Natural killer cell (primary cell): ENCODE data around the gene ITGB5. TPM values are rescaled to one million over a fixed set of nuclear protein-coding genes. Genes with fewer than 3 reads are reported as not detected.
A peak's percentile ranks its signal among the peaks of the same experiment; 100 is the strongest.

ENCODE experiments used
- ATAC-seq, 3 donors: fragments of 150-1000 bp in 2 of 3; fragments of 200-7000 bp in 1 of 3; cut with Tn5 transposase; 1 replicate in 1 of 3; 2 replicates in 2 of 3; pipeline ENCODE4 v1.10.0; 2021; ENCODE audit warnings: mild to moderate bottlenecking in 2 of 3, moderate library complexity in 2 of 3
- DNase-seq, 2 donors: peaks; one replicate each; pipeline versions ENCODE4 v3.0.0 to v3.0.0-alpha.2; 2013 to 2021; ENCODE audit warnings: mixed read lengths in 1 of 2
- H3K27ac ChIP-seq: one replicate; pipeline ENCODE4 v1.5.1; 2013; ENCODE audit warnings: mild to moderate bottlenecking, low read length
- H3K27me3 ChIP-seq: one replicate; pipeline ENCODE4 v1.6.1; 2013; ENCODE audit warnings: low read length; ENCODE audit not compliant: control insufficient read depth, insufficient read depth
- H3K36me3 ChIP-seq: one replicate; pipeline ENCODE4 v1.6.1; 2013; ENCODE audit warnings: low read length; ENCODE audit not compliant: control insufficient read depth, insufficient read depth
- H3K4me1 ChIP-seq: one replicate; pipeline ENCODE4 v1.6.1; 2013; ENCODE audit warnings: low read length; ENCODE audit not compliant: control insufficient read depth, insufficient read depth
- H3K4me3 ChIP-seq: one replicate; pipeline ENCODE4 v1.5.1; 2013; ENCODE audit warnings: low read length
- H3K9me3 ChIP-seq: one replicate; pipeline ENCODE4 v1.6.1; 2013; ENCODE audit warnings: low read length; ENCODE audit not compliant: control insufficient read depth, insufficient read depth
- H3K27ac Mint-ChIP-seq, 2 donors: one replicate each; pipeline ENCODE4 v1.8.0; 2022; ENCODE audit warnings: mild to moderate bottlenecking in 2 of 2, mixed read lengths in 2 of 2, moderate library complexity in 1 of 2
- H3K27me3 Mint-ChIP-seq, 2 donors: one replicate each; pipeline ENCODE4 v1.8.0; 2022; ENCODE audit warnings: low read depth in 2 of 2, mixed read lengths in 2 of 2
- H3K36me3 Mint-ChIP-seq: one replicate; pipeline ENCODE4 v1.8.0; 2022; ENCODE audit warnings: mixed read lengths
- H3K4me1 Mint-ChIP-seq, 2 donors: one replicate each; pipeline ENCODE4 v1.8.0; 2022; ENCODE audit warnings: mixed read lengths in 2 of 2
- H3K4me3 Mint-ChIP-seq: one replicate; pipeline ENCODE4 v1.8.0; 2022; ENCODE audit warnings: mild to moderate bottlenecking, moderate library complexity, mixed read lengths
- H3K9me3 Mint-ChIP-seq, 2 donors: one replicate each; pipeline ENCODE4 v1.8.0; 2022; ENCODE audit warnings: mixed read lengths in 2 of 2
- CTCF ChIP-seq: fragments of 200-600 bp; IDR thresholded peaks from one replicate; pipeline ENCODE4 v1.8.0; 2022; ENCODE audit warnings: antibody characterized with exemption
- WGBS: methylation state at CpG from one replicate; pipeline ENCODE4 v1.1.7; 2013; ENCODE audit warnings: missing lambda C conversion rate; ENCODE audit not compliant: insufficient coverage; 5-methylcytosine and 5-hydroxymethylcytosine counted together
- intact Hi-C: fragments of 100-400 bp; cut with micrococcal nuclease; formaldehyde crosslinking; loops from one replicate; pipeline ENCODE4 v1.14.2; 2022
- total RNA-seq, 4 donors: library from RNA; stranded (reverse); fragments of 120-200 nt in 1 of 4; gene quantifications; one replicate each; pipeline versions ENCODE4 v1.2.3 to v1.2.4, GENCODE V29; 2013 to 2022

ITGB5 gene
- total RNA-seq, 3 donors from 2014 or later (not counting 1 experiment from before 2014, with no cell fraction given), result 1.0 to 8.4 (median 5.4) TPM

GRCh38 chr3:124879337-124879680, 7.9 kb downstream of the ITGB5 start:
- Histone ChIP-seq H3K4me1 (no peaks in the 10 kb centered on the region), H3K4me3 (no peak overlapping the region), H3K27ac (no peak overlapping the region), H3K9me3 (no peaks in the 10 kb centered on the region), H3K27me3 (no peaks in the 10 kb centered on the region), H3K36me3 (no peaks in the 10 kb centered on the region)
- peaks cover 23 to 41% of the 10 kb centered on the region in 2 donors for H3K27me3 Mint-ChIP-seq
- H3K4me3 Mint-ChIP-seq, result no peak overlapping the region
- no peak for DNase-seq
- TF ChIP-seq CTCF, result no peak
- H3K4me1 Mint-ChIP-seq, result peaks cover 8 to 11% of the 10 kb centered on the region in 2 donors
- no peaks in the 10 kb centered on the region for H3K36me3 Mint-ChIP-seq
- no peaks in the 10 kb centered on the region for H3K9me3 Mint-ChIP-seq
- ATAC-seq, result no peak
- intact Hi-C loops, result no loop called here
- no peak overlapping the region for H3K27ac Mint-ChIP-seq

GRCh38 chr3:124878561-124879336, 8.4 kb downstream of the ITGB5 start:
- H3K4me3 ChIP-seq, result no peak overlapping the region
- ATAC-seq (peak in 2 of 3 donors; percentile 18 to 25), DNase-seq (no peak)
- H3K4me3 Mint-ChIP-seq, result no peak overlapping the region
- no peaks in the 10 kb centered on the region for H3K4me1 ChIP-seq
- H3K36me3 ChIP-seq, result no peaks in the 10 kb centered on the region
- no peak overlapping the region for H3K27ac ChIP-seq
- peaks cover 8 to 11% of the 10 kb centered on the region in 2 donors for H3K4me1 Mint-ChIP-seq
- peaks cover 19 to 36% of the 10 kb centered on the region in 2 donors for H3K27me3 Mint-ChIP-seq
- no peaks in the 10 kb centered on the region for H3K9me3 Mint-ChIP-seq
- peak overlapping the region in 1 of 2 donors; percentile 40 for H3K27ac Mint-ChIP-seq
- H3K9me3 ChIP-seq, result no peaks in the 10 kb centered on the region
- H3K36me3 Mint-ChIP-seq, result no peaks in the 10 kb centered on the region
- no peak for TF ChIP-seq CTCF
- 16% methylated on average over 6 of the region's 6 CpGs for WGBS
- intact Hi-C loops, result no loop called here
- H3K27me3 ChIP-seq, result no peaks in the 10 kb centered on the region

GRCh38 chr3:124877674-124878073, 9.5 kb downstream of the ITGB5 start:
- DNase-seq (no peak), ATAC-seq (no peak)
- H3K9me3 ChIP-seq, result no peaks in the 10 kb centered on the region
- intact Hi-C loops, result no loop called here
- Mint-ChIP-seq H3K27ac (no peak overlapping the region), H3K27me3 (peaks cover 17 to 36% of the 10 kb centered on the region in 2 donors), H3K9me3 (no peaks in the 10 kb centered on the region), H3K4me1 (peaks cover 8 to 11% of the 10 kb centered on the region in 2 donors), H3K36me3 (no peaks in the 10 kb centered on the region), H3K4me3 (no peak overlapping the region)
- TF ChIP-seq CTCF, result no peak
- 93% methylated on average over 3 of the region's 3 CpGs for WGBS
- no peaks in the 10 kb centered on the region for H3K4me1 ChIP-seq
- H3K27me3 ChIP-seq, result no peaks in the 10 kb centered on the region
- no peaks in the 10 kb centered on the region for H3K36me3 ChIP-seq
- H3K27ac ChIP-seq, result no peak overlapping the region
- H3K4me3 ChIP-seq, result no peak overlapping the region

GRCh38 chr3:124876401-124876878, 10.7 kb downstream of the ITGB5 start:
- H3K9me3 ChIP-seq, result no peaks in the 10 kb centered on the region
- H3K27ac Mint-ChIP-seq, result no peak overlapping the region
- H3K4me3 ChIP-seq, result no peak overlapping the region
- ATAC-seq (peak in 1 of 3 donors; percentile 19), DNase-seq (no peak)
- H3K27me3 Mint-ChIP-seq, result peaks cover 11 to 28% of the 10 kb centered on the region in 2 donors
- no peak overlapping the region for H3K27ac ChIP-seq
- H3K36me3 Mint-ChIP-seq, result no peaks in the 10 kb centered on the region
- no peak overlapping the region for H3K4me3 Mint-ChIP-seq
- H3K9me3 Mint-ChIP-seq, result no peaks in the 10 kb centered on the region
- no peaks in the 10 kb centered on the region for H3K4me1 ChIP-seq
- no peaks in the 10 kb centered on the region for H3K36me3 ChIP-seq
- peaks cover 8 to 11% of the 10 kb centered on the region in 2 donors for H3K4me1 Mint-ChIP-seq
- WGBS, result 38% methylated on average over 3 of the region's 3 CpGs
- no peaks in the 10 kb centered on the region for H3K27me3 ChIP-seq
- intact Hi-C loops, result no loop called here
- no peak for TF ChIP-seq CTCF
